ENCODE results near the gene ZNF263. TPM values are rescaled to one million over a fixed set of nuclear protein-coding genes. Genes with fewer than 3 reads are reported as not detected.

ZNF263 gene
- total and polyA plus RNA-seq, 2 of the 13 experiments (the other 11 are each of a cell fraction or from before 2014, with no cell fraction given): 10.2 to 41.2 TPM

DNA sequence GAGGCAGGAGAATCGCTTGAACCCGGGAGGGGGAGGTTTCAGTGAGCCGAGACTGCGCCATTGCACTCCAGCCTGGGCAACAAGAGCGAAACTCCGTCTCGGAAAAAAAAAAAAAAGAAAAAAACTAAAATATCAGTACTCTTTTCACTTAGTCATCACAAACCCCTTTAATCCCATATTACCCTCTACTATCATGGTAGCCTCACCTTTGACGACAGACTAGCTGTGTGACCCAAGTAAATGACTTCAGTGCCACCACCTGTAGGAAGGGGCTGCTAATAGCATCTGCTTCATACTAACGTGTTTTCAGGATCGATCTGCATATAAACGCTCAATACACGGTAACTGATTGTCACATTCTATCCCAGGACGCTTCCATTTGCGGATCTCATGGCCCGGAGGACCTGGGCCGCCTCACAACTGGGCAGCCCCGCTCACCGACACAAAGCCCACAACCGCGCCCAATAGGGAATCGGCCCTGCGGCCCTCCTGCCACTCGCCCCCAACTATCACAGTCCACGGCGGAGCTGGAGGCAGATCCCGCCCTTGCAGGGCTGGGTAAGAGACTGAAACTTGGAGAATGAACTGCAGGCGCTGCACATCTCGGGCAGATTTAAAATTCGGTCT is 1.1 kb upstream of the ZNF263 start (continued):
- TF ChIP-seq ZBTB7B (CRISPR knock-in tag; IDR thresholded peaks at IDR 0.05): peak; percentile 32; the same call in 1 of the 2 replicates
- TF ChIP-seq ZNF558 (CRISPR knock-in tag; IDR thresholded peaks at IDR 0.05; ENCODE audit: borderline replicate concordance): peak; percentile 67; the same call in 1 of the 2 replicates
- TF ChIP-seq MTF1 (CRISPR knock-in tag; IDR thresholded peaks at IDR 0.05): peak; percentile 26; the same call in 1 of the 2 replicates
- TF ChIP-seq ZNF83 (CRISPR knock-in tag; IDR thresholded peaks at IDR 0.05; ENCODE audit: borderline replicate concordance): 0 out of 2 replicates have a peak, but pooled peaks have one; percentile 38
- TF ChIP-seq, protein P1, sequence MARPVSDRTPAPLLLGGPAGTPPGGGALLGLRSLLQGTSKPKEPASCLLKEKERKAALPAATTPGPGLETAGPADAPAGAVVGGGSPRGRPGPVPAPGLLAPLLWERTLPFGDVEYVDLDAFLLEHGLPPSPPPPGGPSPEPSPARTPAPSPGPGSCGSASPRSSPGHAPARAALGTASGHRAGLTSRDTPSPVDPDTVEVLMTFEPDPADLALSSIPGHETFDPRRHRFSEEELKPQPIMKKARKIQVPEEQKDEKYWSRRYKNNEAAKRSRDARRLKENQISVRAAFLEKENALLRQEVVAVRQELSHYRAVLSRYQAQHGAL (CRISPR knock-in tag; IDR thresholded peaks at IDR 0.05; ENCODE audit: not compliant biosample characterization): peak; percentile 37
- TF ChIP-seq ZNF749 (CRISPR knock-in tag; IDR thresholded peaks at IDR 0.05; ENCODE audit: borderline replicate concordance): peak; percentile 63; the same call in 1 of the 2 replicates
- no peak for TF ChIP-seq ZBTB20 (CRISPR knock-in tag; IDR thresholded peaks at IDR 0.05; ENCODE audit: borderline replicate concordance, low read depth)
- peak; percentile 33; the same call in 1 of the 2 replicates for TF ChIP-seq KDM4B (CRISPR knock-in tag; IDR thresholded peaks at IDR 0.05)
- TF ChIP-seq ZNF768 (CRISPR knock-in tag; IDR thresholded peaks at IDR 0.05): no peak
- peak; percentile 80 for TF ChIP-seq ZFY (CRISPR knock-in tag; IDR thresholded peaks at IDR 0.05)
- TF ChIP-seq, protein P2, sequence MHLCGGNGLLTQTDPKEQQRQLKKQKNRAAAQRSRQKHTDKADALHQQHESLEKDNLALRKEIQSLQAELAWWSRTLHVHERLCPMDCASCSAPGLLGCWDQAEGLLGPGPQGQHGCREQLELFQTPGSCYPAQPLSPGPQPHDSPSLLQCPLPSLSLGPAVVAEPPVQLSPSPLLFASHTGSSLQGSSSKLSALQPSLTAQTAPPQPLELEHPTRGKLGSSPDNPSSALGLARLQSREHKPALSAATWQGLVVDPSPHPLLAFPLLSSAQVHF (CRISPR knock-in tag; IDR thresholded peaks at IDR 0.05): no peak
- TF ChIP-seq BHLHE40 (IDR thresholded peaks at IDR 0.05; ENCODE audit: low read length): no peak
- TF ChIP-seq, protein P3, sequence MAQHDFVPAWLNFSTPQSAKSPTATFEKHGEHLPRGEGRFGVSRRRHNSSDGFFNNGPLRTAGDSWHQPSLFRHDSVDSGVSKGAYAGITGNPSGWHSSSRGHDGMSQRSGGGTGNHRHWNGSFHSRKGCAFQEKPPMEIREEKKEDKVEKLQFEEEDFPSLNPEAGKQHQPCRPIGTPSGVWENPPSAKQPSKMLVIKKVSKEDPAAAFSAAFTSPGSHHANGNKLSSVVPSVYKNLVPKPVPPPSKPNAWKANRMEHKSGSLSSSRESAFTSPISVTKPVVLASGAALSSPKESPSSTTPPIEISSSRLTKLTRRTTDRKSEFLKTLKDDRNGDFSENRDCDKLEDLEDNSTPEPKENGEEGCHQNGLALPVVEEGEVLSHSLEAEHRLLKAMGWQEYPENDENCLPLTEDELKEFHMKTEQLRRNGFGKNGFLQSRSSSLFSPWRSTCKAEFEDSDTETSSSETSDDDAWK (CRISPR knock-in tag; IDR thresholded peaks at IDR 0.05): no peak
- no peak for TF ChIP-seq ZNF572 (CRISPR knock-in tag; IDR thresholded peaks at IDR 0.05)
- TF ChIP-seq, protein P4, sequence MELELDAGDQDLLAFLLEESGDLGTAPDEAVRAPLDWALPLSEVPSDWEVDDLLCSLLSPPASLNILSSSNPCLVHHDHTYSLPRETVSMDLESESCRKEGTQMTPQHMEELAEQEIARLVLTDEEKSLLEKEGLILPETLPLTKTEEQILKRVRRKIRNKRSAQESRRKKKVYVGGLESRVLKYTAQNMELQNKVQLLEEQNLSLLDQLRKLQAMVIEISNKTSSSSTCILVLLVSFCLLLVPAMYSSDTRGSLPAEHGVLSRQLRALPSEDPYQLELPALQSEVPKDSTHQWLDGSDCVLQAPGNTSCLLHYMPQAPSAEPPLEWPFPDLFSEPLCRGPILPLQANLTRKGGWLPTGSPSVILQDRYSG (CRISPR knock-in tag; IDR thresholded peaks at IDR 0.05): no peak
- TF ChIP-seq ZFX (CRISPR knock-in tag; IDR thresholded peaks at IDR 0.05; ENCODE audit: low read depth): peak; percentile 78
- TF ChIP-seq ZNF224 (CRISPR knock-in tag; IDR thresholded peaks at IDR 0.05): no peak
- no peak for TF ChIP-seq ZZZ3 (CRISPR knock-in tag; IDR thresholded peaks at IDR 0.05; ENCODE audit: borderline replicate concordance)
- TF ChIP-seq ZBTB3 (CRISPR knock-in tag; IDR thresholded peaks at IDR 0.05; ENCODE audit: borderline replicate concordance, low read depth): 0 out of 2 replicates have a peak, but pooled peaks have one; percentile 19
- TF ChIP-seq ZNF569 (CRISPR knock-in tag; IDR thresholded peaks at IDR 0.05; ENCODE audit: borderline replicate concordance): no peak
- no peak for TF ChIP-seq NPAS2 (CRISPR knock-in tag; IDR thresholded peaks at IDR 0.05; ENCODE audit: borderline replicate concordance)

Data from HepG2 (cell line).